ENCODE data around the gene FAM171A2.

- TF ChIP-seq, protein P1, sequence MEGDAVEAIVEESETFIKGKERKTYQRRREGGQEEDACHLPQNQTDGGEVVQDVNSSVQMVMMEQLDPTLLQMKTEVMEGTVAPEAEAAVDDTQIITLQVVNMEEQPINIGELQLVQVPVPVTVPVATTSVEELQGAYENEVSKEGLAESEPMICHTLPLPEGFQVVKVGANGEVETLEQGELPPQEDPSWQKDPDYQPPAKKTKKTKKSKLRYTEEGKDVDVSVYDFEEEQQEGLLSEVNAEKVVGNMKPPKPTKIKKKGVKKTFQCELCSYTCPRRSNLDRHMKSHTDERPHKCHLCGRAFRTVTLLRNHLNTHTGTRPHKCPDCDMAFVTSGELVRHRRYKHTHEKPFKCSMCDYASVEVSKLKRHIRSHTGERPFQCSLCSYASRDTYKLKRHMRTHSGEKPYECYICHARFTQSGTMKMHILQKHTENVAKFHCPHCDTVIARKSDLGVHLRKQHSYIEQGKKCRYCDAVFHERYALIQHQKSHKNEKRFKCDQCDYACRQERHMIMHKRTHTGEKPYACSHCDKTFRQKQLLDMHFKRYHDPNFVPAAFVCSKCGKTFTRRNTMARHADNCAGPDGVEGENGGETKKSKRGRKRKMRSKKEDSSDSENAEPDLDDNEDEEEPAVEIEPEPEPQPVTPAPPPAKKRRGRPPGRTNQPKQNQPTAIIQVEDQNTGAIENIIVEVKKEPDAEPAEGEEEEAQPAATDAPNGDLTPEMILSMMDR (conservative IDR thresholded peaks at IDR 0.05; ENCODE audit: low read depth, low read length) = no peak
- TF ChIP-seq MXI1 (IDR thresholded peaks at IDR 0.05; ENCODE audit: borderline replicate concordance, low read depth, low read length) = no peak
- no peak for TF ChIP-seq MAFK (IDR thresholded peaks at IDR 0.05; ENCODE audit: low read depth, low read length)
- TF ChIP-seq, protein P2, sequence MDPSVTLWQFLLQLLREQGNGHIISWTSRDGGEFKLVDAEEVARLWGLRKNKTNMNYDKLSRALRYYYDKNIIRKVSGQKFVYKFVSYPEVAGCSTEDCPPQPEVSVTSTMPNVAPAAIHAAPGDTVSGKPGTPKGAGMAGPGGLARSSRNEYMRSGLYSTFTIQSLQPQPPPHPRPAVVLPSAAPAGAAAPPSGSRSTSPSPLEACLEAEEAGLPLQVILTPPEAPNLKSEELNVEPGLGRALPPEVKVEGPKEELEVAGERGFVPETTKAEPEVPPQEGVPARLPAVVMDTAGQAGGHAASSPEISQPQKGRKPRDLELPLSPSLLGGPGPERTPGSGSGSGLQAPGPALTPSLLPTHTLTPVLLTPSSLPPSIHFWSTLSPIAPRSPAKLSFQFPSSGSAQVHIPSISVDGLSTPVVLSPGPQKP (IDR thresholded peaks at IDR 0.05; ENCODE audit: borderline replicate concordance, low read depth, low read length) = no peak
- no peak for TF ChIP-seq POLR2A (IDR thresholded peaks at IDR 0.05; ENCODE audit: low read depth, low read length)
- TF ChIP-seq SMC3 (IDR thresholded peaks at IDR 0.05; ENCODE audit: low read depth, low read length) = no peak
- no peak for TF ChIP-seq MAZ (IDR thresholded peaks at IDR 0.05; ENCODE audit: borderline replicate concordance, low read depth, low read length)
- TF ChIP-seq CEBPB (IDR thresholded peaks at IDR 0.05; ENCODE audit: low read depth, low read length) = no peak
- TF ChIP-seq RAD21 (IDR thresholded peaks at IDR 0.05; ENCODE audit: low read length) = no peak
- TF ChIP-seq FOS (IDR thresholded peaks at IDR 0.05; ENCODE audit: low read depth, low read length) = no peak
- no peak for TF ChIP-seq NFE2L2 (IDR thresholded peaks at IDR 0.05; ENCODE audit: low read depth, low read length)
- TF ChIP-seq RFX5 (IDR thresholded peaks at IDR 0.05; ENCODE audit: low read depth, low read length) = no peak
- TF ChIP-seq RCOR1 (IDR thresholded peaks at IDR 0.05; ENCODE audit: insufficient replicate concordance, low read length) = no peak
- no peak for TF ChIP-seq USF2 (IDR thresholded peaks at IDR 0.05; ENCODE audit: low read depth, low read length)
These were observed 53.5 kb downstream of the FAM171A2 start for GRCh38 chr17:44310188-44310587.

Data from IMR-90 (cell line).